ENCODE data around the gene CNTN1.

DNA sequence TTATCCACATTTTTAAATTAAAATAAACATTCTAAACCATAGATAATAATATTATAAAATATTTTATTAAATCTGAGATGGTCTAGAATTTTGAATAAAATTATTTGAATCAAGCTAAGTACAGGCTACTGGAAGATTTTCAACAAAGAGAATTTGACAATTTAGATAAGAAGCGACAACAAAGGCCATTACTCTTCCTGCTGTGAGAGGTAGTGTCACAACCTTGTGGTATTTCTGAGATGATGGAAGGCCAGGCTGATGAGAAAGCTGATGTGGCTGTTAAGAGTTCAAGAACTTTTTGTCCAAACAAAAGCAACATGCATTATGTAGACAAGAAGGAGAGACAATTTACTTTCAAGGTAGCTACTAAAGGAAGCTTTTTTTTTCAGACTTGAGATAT, 43.7 kb upstream of the CNTN1 start:
- no peak for TF ChIP-seq YY1 (IDR thresholded peaks at IDR 0.05; ENCODE audit: insufficient read depth, insufficient read length)
- TF ChIP-seq ZNF274 (IDR thresholded peaks at IDR 0.05; ENCODE audit: low read depth, low read length) = no peak

Measured in NT2/D1 (cell line).